Suppressor macrophage treated with lipopolysaccharide for 4 hours (primary cell): Measurements from ENCODE around the gene CARD14.
"Not testable (repeated sequence)": the region's sequence is repeated elsewhere in the genome, so short reads cannot be mapped to it uniquely, and the experiment has no call there.

Experiments used
- DNase-seq: peaks from one replicate; pipeline ENCODE4 v3.0.0-alpha.2; 2020

The CARD14 gene

GRCh38 chr17:80257716-80258213 lies 87.9 kb downstream of the CARD14 start:
- no peak for DNase-seq

- DNase-seq: not testable (repeated sequence)
These were observed 88.5 kb downstream of the CARD14 start for GRCh38 chr17:80258296-80258695.
